Psoas muscle (tissue), 8 donors: ENCODE results near the gene BCAS3. TPM values are rescaled to one million over a fixed set of nuclear protein-coding genes. Genes with fewer than 3 reads are reported as not detected.

ENCODE experiments used
- ATAC-seq, 4 donors: fragments of 200-7000 bp; cut with Tn5 transposase; one replicate each; pipeline ENCODE4 v1.9.1; 2020; ENCODE audit warnings: moderate library complexity in 3 of 4, mild to moderate bottlenecking in 2 of 4
- DNase-seq, 2 donors: peaks; one replicate each; pipeline ENCODE4 v3.0.0-alpha.2; 2020
- H3K27ac ChIP-seq: fragments of 200-600 bp; one replicate; pipeline ENCODE4 v1.8.0; 2022
- H3K27me3 ChIP-seq, 3 donors: fragments of 200-600 bp in 1 of 3; one replicate each; pipeline versions ENCODE4 v1.6.1 to v1.8.0; 2013 to 2022; ENCODE audit warnings: low read length in 2 of 3, mild to moderate bottlenecking in 2 of 3, moderate library complexity in 1 of 3; ENCODE audit not compliant: insufficient read depth in 3 of 3
- H3K36me3 ChIP-seq, 2 donors: fragments of 200-600 bp in 1 of 2; one replicate each; pipeline versions ENCODE4 v1.6.1 to v1.8.0; 2013 to 2022; ENCODE audit warnings: low read depth in 1 of 2, mild to moderate bottlenecking in 1 of 2, moderate library complexity in 1 of 2; ENCODE audit not compliant: insufficient read depth in 1 of 2
- H3K4me1 ChIP-seq: fragments of 200-600 bp; one replicate; pipeline ENCODE4 v1.8.0; 2022
- H3K4me3 ChIP-seq: fragments of 200-600 bp; one replicate; pipeline ENCODE4 v1.8.0; 2022; ENCODE audit warnings: mild to moderate bottlenecking
- H3K9me3 ChIP-seq: fragments of 200-600 bp; one replicate; pipeline ENCODE4 v1.8.0; 2022
- WGBS, 3 donors: extraction: QIAGEN DNeasy Blood & Tissue Kit; methylation state at CpG; one replicate each; pipeline versions ENCODE4 v1.1.6 to v1.1.7; 2013; 5-methylcytosine and 5-hydroxymethylcytosine counted together
- intact Hi-C, 2 donors: fragments of 100-400 bp; cut with DNase I; formaldehyde crosslinking; loops; one replicate each; pipeline versions ENCODE4 v1.11.0 to v1.14.2; 2022
- polyA plus RNA-seq, 3 donors: library from polyadenylated mRNA; stranded (reverse); fragments of 200-250 nt; gene quantifications; one replicate each; pipeline ENCODE4 v1.2.3, GENCODE V29; 2013
- total RNA-seq, 4 donors: library from RNA; stranded (reverse); fragmentation: NEBNext Ultra II Directional in 2 of 4; extraction: Animal tissue kit (Norgen Biotek cat#: 25700) in 2 of 4; gene quantifications; one replicate each; pipeline versions ENCODE4 v1.2.1 to v1.2.4, GENCODE V29; 2021 to 2023
- TF ChIP-seq, protein P1 (sequence below): fragments of 200-600 bp; IDR thresholded peaks from one replicate; pipeline ENCODE4 v1.8.0; 2022; ENCODE audit warnings: antibody characterized with exemption
- donor health status: healthy with polysubstance abuse.
- donor health status: DM: no; HTN: no; CAD: no; lungs with moderate emphysema.
- donor health status: Bipolar disorder and iron deficiency.
- donor health status: healthy.
- donor health status: DM: yes; HTN: yes; CAD: no.
- donor health status: DM: no; HTN: no; CAD: no.
- donor health status: DM: no; HTN: no; CAD: no.
- donor health status: DM: yes; HTN: yes; CAD: no.

The BCAS3 gene
- total and polyA plus RNA-seq, 7 donors: 2.4 to 28.8 (median 15.0) TPM

DNA sequence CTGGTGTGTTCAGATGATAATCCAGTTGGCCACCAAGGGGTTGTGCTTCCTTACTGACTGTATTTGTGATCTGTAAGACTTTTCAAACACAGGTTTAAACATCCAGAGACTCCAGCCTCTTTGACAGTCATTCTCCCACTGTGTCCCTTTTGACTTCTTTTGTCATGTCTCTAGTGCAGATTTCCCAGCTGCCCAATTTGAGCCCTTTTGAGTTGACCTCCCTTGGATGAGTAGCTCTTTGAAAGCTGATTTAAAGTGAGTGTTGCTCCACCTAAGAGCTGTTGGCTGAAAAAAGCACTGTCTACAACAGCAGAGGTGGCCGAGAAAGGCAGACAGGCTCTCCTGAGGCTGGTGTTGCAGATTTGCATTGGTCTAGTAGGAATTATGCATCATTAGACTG is 533.6 kb downstream of the BCAS3 start:
- ATAC-seq (no peak), DNase-seq (no peak)
- TF ChIP-seq, protein P1, sequence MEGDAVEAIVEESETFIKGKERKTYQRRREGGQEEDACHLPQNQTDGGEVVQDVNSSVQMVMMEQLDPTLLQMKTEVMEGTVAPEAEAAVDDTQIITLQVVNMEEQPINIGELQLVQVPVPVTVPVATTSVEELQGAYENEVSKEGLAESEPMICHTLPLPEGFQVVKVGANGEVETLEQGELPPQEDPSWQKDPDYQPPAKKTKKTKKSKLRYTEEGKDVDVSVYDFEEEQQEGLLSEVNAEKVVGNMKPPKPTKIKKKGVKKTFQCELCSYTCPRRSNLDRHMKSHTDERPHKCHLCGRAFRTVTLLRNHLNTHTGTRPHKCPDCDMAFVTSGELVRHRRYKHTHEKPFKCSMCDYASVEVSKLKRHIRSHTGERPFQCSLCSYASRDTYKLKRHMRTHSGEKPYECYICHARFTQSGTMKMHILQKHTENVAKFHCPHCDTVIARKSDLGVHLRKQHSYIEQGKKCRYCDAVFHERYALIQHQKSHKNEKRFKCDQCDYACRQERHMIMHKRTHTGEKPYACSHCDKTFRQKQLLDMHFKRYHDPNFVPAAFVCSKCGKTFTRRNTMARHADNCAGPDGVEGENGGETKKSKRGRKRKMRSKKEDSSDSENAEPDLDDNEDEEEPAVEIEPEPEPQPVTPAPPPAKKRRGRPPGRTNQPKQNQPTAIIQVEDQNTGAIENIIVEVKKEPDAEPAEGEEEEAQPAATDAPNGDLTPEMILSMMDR: no peak
- Histone ChIP-seq H3K36me3 (no peaks in the 10 kb centered on the region), H3K27ac (no peak overlapping the region), H3K27me3 (no peaks in the 10 kb centered on the region), H3K4me3 (no peak overlapping the region), H3K9me3 (no peaks in the 10 kb centered on the region), H3K4me1 (peaks cover 12% of the 10 kb centered on the region)
- intact Hi-C loops: no loop called here
- 93 to 98% (median 97%) methylated on average over 1 of the region's 1 CpG for WGBS, 3 donors

DNA sequence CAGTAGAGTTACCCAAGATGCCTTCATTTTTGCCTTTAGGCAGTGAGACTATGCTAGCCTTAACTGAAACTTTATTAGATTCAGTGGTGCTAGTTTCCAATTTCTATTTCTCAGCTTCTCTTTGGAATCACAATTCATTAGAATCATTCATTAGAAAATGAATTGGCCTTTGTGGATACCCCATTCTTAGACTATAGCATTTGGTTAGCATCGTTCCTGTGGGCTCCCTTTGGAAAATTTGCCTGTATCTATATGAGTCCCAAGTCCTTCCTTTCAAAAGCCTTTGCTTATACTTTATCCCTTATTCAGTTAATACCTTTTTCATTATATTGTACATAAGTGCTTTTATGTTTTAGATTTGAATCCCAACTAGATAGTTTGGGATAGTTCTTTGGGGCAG is 535.0 kb downstream of the BCAS3 start:
- DNase-seq (no peak), ATAC-seq (no peak)
- no peak overlapping the region for H3K27ac ChIP-seq
- no peaks in the 10 kb centered on the region for H3K27me3 ChIP-seq
- H3K4me3 ChIP-seq: no peak overlapping the region
- 97 to 98% (median 97%) methylated on average over 1 of the region's 1 CpG for WGBS, 3 donors
- peaks cover 12% of the 10 kb centered on the region for H3K4me1 ChIP-seq
- intact Hi-C loops: no loop called here
- no peaks in the 10 kb centered on the region for H3K9me3 ChIP-seq
- TF ChIP-seq, protein P1: no peak
- no peaks in the 10 kb centered on the region for H3K36me3 ChIP-seq

DNA sequence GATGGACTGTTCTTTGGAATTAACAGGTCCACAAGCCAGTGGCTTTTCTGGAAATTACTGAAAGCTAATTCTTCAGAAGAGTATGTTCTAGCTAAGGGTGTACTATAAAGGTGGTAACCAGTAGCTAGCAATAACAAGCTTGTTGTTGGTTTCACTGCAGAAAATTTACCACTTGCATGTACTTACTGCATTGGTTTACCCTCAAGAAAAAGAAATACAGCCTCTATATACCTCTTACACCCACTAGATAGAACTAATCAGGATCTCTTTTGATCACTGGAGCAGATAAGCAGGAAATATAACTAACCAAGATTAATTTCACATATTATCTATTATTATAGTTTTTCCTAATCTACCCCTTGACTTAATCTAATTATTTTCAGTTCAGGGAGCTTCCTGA is 537.1 kb downstream of the BCAS3 start:
- intact Hi-C loops: no loop called here
- no peaks in the 10 kb centered on the region for H3K27me3 ChIP-seq
- no peak for ATAC-seq
- TF ChIP-seq, protein P1: no peak
- H3K9me3 ChIP-seq: no peaks in the 10 kb centered on the region
- H3K4me3 ChIP-seq: no peak overlapping the region
- no peak overlapping the region for H3K27ac ChIP-seq
- DNase-seq: no peak
- no peaks in the 10 kb centered on the region for H3K36me3 ChIP-seq
- H3K4me1 ChIP-seq: no peaks in the 10 kb centered on the region

DNA sequence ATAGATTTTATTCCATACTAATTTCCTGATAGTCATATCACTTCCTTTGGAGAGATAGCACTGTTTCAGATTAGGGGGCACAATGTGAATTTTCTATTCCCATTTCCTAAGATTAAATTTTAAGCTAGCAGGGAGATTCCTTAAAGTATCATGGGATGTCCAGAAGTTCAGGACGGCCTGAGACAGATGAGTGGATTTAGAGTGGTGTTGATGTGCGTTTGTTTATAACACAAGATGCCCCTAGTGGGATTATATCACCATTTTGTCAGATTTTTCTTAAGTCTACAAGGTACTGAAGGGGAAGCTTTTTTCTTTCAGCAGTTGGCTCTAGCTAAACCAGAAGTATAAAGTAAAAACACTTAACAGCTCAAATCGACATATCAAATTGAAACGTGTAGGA is 538.4 kb downstream of the BCAS3 start:
- Histone ChIP-seq H3K36me3 (no peaks in the 10 kb centered on the region), H3K9me3 (no peaks in the 10 kb centered on the region), H3K4me3 (no peak overlapping the region), H3K27me3 (no peaks in the 10 kb centered on the region), H3K27ac (no peak overlapping the region), H3K4me1 (no peaks in the 10 kb centered on the region)
- 88 to 92% (median 90%) methylated on average over 4 of the region's 4 CpGs for WGBS, 3 donors
- ATAC-seq (no peak), DNase-seq (no peak)
- intact Hi-C loops: no loop called here
- TF ChIP-seq, protein P1: no peak

DNA sequence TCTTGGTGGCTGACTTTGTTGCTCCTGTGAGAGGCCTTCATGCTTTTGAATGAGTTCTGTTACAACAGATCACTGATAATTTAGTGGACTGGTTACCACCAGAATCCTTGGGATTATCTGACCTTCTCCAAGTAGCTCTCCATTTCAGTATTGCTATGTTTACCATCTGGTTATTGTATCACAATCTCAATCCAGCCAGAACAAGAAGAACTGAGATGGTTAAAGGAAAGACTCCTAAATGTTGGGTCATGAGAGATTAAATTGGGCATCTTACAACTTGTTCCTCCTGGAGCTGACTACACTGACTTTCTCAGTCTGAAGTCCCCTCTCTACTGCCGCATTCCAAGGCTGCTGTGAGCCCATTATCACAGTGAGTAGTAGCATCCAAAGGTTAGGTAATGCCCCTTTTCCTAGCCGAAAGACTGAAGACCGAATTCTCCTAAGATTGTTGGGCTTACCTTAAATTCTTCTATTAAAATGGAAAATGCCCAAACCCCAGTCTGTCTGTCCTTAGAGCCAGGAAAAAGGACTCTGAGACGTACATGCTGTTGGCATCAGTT is 540.3 kb downstream of the BCAS3 start:
- Histone ChIP-seq H3K27ac (no peak overlapping the region), H3K9me3 (no peaks in the 10 kb centered on the region), H3K27me3 (no peaks in the 10 kb centered on the region), H3K36me3 (no peaks in the 10 kb centered on the region), H3K4me3 (no peak overlapping the region), H3K4me1 (no peaks in the 10 kb centered on the region)
- intact Hi-C loops: no loop called here
- ATAC-seq: no peak
- no peak for DNase-seq
- 91 to 97% (median 92%) methylated on average over 4 of the region's 4 CpGs for WGBS, 3 donors
- TF ChIP-seq, protein P1: no peak
